Endothelial cell of umbilical vein (primary cell): ENCODE measurements around the gene NLRP5. TPM values are rescaled to one million over a fixed set of nuclear protein-coding genes. Genes with fewer than 3 reads are reported as not detected.

Experiments used
- BruUV-seq: library from RNA; stranded (reverse); fragments of 400-500 nt; replicated peaks from 2 replicates; lab custom pipeline; 2021; lab: Mats Ljungman, UMichigan
- CTCF ChIA-PET: fragments of 300-600, 350-600 bp; sonication (Branson Sonifier 250); formaldehyde crosslinking; loops from one replicate; lab custom pipeline; 2021; ENCODE audit warnings: antibody characterized with exemption, inconsistent platforms; lab: Charles Lee
- POLR2A ChIA-PET: fragments of 300-600, 350-600 bp; sonication (Branson Sonifier 250); formaldehyde crosslinking; loops from one replicate; lab custom pipeline; 2021; ENCODE audit warnings: antibody characterized with exemption, inconsistent platforms; lab: Charles Lee
- DNase-seq: peaks from one replicate; pipeline ENCODE4 v3.0.0-alpha.2; 2011; ENCODE audit warnings: low read depth, low spot score
- FAIRE-seq: peaks from 2 replicates; lab custom pipeline; 2011; peaks lifted over from hg19 to GRCh38; lab: Jason Lieb, UNC
- H2AFZ ChIP-seq: 2 replicates; pipeline ENCODE4 v1.6.0; 2012; ENCODE audit warnings: low read depth, low read length, control low read depth, inconsistent platforms
- H3K27ac ChIP-seq: 2 replicates; pipeline ENCODE4 v1.5.1; 2011; ENCODE audit warnings: low read depth, mild to moderate bottlenecking, control low read depth, low read length, moderate library complexity; ENCODE audit not compliant: insufficient read depth
- H3K27me3 ChIP-seq, 2 experiments: 2 replicates each; pipeline versions ENCODE4 v1.6.0 to v1.6.1; 2011; ENCODE audit warnings: low read length in 2 of 2, mixed read lengths in 1 of 2; ENCODE audit not compliant: control insufficient read depth in 2 of 2, insufficient read depth in 2 of 2
- H3K36me3 ChIP-seq, 2 experiments: 2 replicates in 1 of 2; 3 replicates in 1 of 2; pipeline ENCODE4 v1.5.1; 2011; ENCODE audit warnings: low read length in 2 of 2, mild to moderate bottlenecking in 1 of 2, moderate library complexity in 1 of 2; ENCODE audit not compliant: control insufficient read depth in 2 of 2, insufficient read depth in 2 of 2; ENCODE audit errors: extremely low read depth in 1 of 2
- H3K4me1 ChIP-seq: 3 replicates; pipeline ENCODE4 v1.5.1; 2011; ENCODE audit warnings: mild to moderate bottlenecking, low read length; ENCODE audit not compliant: control insufficient read depth, insufficient read depth; ENCODE audit errors: extremely low read depth
- H3K4me2 ChIP-seq: 2 replicates; pipeline ENCODE4 v1.6.1; 2011; ENCODE audit warnings: low read length, control low read depth, mixed read lengths; ENCODE audit not compliant: insufficient read depth
- H3K4me3 ChIP-seq, 3 experiments: fragments of 200-600 bp in 1 of 3; sonication (generic), shearing (Covaris generic) in 1 of 3; replicated peaks in 1 of 3; 2 replicates each; pipeline ENCODE4 v1.5.1; 2011 to 2016; ENCODE audit warnings: control low read depth in 3 of 3, low read length in 3 of 3, mild to moderate bottlenecking in 2 of 3, inconsistent platforms in 1 of 3, low read depth in 1 of 3, moderate library complexity in 1 of 3; ENCODE audit not compliant: insufficient read depth in 1 of 3
- H3K79me2 ChIP-seq: 2 replicates; pipeline ENCODE4 v1.6.0; 2012; ENCODE audit warnings: low read length, inconsistent platforms; ENCODE audit not compliant: control insufficient read depth, insufficient read depth
- H3K9ac ChIP-seq: replicated peaks from 2 replicates; pipeline ENCODE3; 2011; ENCODE audit warnings: low read length, control low read depth; ENCODE audit not compliant: insufficient read depth; ENCODE audit errors: extremely low read depth
- H3K9me1 ChIP-seq: replicated peaks from 3 replicates; pipeline ENCODE4 v1.6.0; 2011; ENCODE audit warnings: mild to moderate bottlenecking, low read length; ENCODE audit not compliant: control insufficient read depth, insufficient read depth; ENCODE audit errors: extremely low read depth
- H3K9me3 ChIP-seq: replicated peaks from 2 replicates; pipeline ENCODE4 v1.5.1; 2012; ENCODE audit warnings: low read length, inconsistent platforms; ENCODE audit not compliant: control insufficient read depth, insufficient read depth
- H4K20me1 ChIP-seq: replicated peaks from 2 replicates; pipeline ENCODE3; 2011; ENCODE audit warnings: mild to moderate bottlenecking, low read length; ENCODE audit not compliant: control insufficient read depth, insufficient read depth; ENCODE audit errors: extremely low read depth
- EZH2 ChIP-seq: IDR thresholded peaks from 2 replicates; pipeline ENCODE4 v1.6.1; 2012; ENCODE audit warnings: borderline replicate concordance, low read depth, mild to moderate bottlenecking, moderate library complexity, low read length, inconsistent platforms; ENCODE audit not compliant: severe bottlenecking
- FOS ChIP-seq: IDR thresholded peaks from 2 replicates; pipeline ENCODE4 v1.6.1; 2011; ENCODE audit warnings: mild to moderate bottlenecking, low read length, moderate library complexity, borderline replicate concordance; ENCODE audit not compliant: insufficient read depth
- GATA2 ChIP-seq: IDR thresholded peaks from 2 replicates; pipeline ENCODE4 v1.7.0; 2011; ENCODE audit warnings: low read depth, mild to moderate bottlenecking, moderate library complexity, mixed read lengths, low read length; ENCODE audit not compliant: insufficient read length, insufficient read depth
- JUN ChIP-seq: IDR thresholded peaks from 2 replicates; pipeline ENCODE4 v1.6.1; 2011; ENCODE audit warnings: borderline replicate concordance, low read depth; ENCODE audit not compliant: insufficient read length, insufficient read depth
- MYC ChIP-seq: IDR thresholded peaks from one replicate; pipeline ENCODE4 v1.6.1; 2011; ENCODE audit warnings: mild to moderate bottlenecking, low read depth, low read length
- POLR2A ChIP-seq: IDR thresholded peaks from 2 replicates; pipeline ENCODE4 v1.6.1; 2012; ENCODE audit warnings: low read depth, mild to moderate bottlenecking, control low read depth, low read length
- POLR2AphosphoS5 ChIP-seq: IDR thresholded peaks from 2 replicates; pipeline ENCODE4 v1.6.1; 2012; ENCODE audit warnings: low read depth, mild to moderate bottlenecking, control low read depth, low read length, moderate library complexity; ENCODE audit not compliant: insufficient read depth
- dilution Hi-C: fragments of 300-500 bp; cut with MboI; formaldehyde crosslinking; loops from one replicate; pipeline ENCODE4 v1.15.0; 2019; ENCODE audit warnings: low sequenced_read_pairs; ENCODE audit not compliant: extremely low pct_ligation_motif_present
- intact Hi-C: fragments of 100-400 bp; cut with micrococcal nuclease; formaldehyde crosslinking; loops from one replicate; pipeline ENCODE4 v1.10.0; 2022
- polyA plus RNA-seq, 4 experiments: library from polyadenylated mRNA; depleted of rRNA in 3 of 4; stranded (reverse) in 3 of 4; unstranded in 1 of 4; fragments of >200 nt; gene quantifications; 2 replicates each; pipeline versions ENCODE4 v1.2.1 to v1.2.3, GENCODE V29; 2011 to 2012; ENCODE audit warnings: missing spikeins in 1 of 4
- total RNA-seq: library from RNA; stranded (reverse); gene quantifications from 2 replicates; pipeline ENCODE4 v1.2.3, GENCODE V29; 2021
- TF ChIP-seq, protein P1 (sequence below), 2 donors: IDR thresholded peaks; 1 replicate in 1 of 2; 2 replicates in 1 of 2; pipeline ENCODE4 v1.5.1; 2011; ENCODE audit warnings: low read length in 2 of 2, mild to moderate bottlenecking in 2 of 2, moderate library complexity in 2 of 2, control low read depth in 1 of 2, inconsistent platforms in 1 of 2, low read depth in 1 of 2; ENCODE audit not compliant: insufficient read depth in 1 of 2; ENCODE audit errors: extremely low read depth in 1 of 2
- TF ChIP-seq, protein P2 (sequence below): IDR thresholded peaks from 2 replicates; pipeline ENCODE4 v1.6.1; 2011; ENCODE audit not compliant: insufficient read depth, insufficient read length

Gene NLRP5
- total and polyA plus RNA-seq, 2 donors (not counting 3 experiments of a cell fraction or from before 2014, with no cell fraction given), result not detected

DNA sequence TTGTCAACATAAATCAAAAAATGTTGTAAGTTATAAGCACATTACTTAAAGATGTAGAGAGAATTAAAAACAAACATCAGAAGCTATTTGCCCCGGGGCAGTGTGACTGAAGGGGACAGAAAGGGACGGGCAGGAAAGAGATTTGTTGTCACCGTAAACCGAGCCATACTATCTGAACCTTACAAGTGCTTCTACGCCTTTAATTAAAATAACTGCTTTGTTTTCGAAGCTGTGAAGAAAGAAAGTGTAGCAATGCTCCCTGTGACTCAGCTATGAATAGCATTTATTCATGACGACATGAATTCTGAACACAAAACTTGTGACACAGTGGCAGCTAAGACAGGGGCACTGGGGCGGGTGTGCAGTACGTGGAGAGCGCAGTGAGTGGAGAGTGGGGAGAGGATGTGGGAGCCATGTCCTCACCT is 104.5 kb downstream of the NLRP5 start:
- dilution Hi-C loops, result no loop called here

More for the DNA sequence above, 104.5 kb downstream of the NLRP5 start:
- no peaks in the 10 kb centered on the region for H4K20me1 ChIP-seq
- intact Hi-C loops, result no loop called here
- H3K4me3 ChIP-seq, result no peak overlapping the region
- no TSS peak for BruUV-seq
- no peak overlapping the region for H3K27ac ChIP-seq
- peaks cover 24% of the 10 kb centered on the region for H3K79me2 ChIP-seq
- no peaks in the 10 kb centered on the region for H3K9me3 ChIP-seq
- H3K4me1 ChIP-seq, result no peaks in the 10 kb centered on the region
- POLR2A ChIA-PET, result no interaction called here
- H3K36me3 ChIP-seq, result peaks cover 0 to 6% of the 10 kb centered on the region in 2 experiments
- DNase-seq (no peak), FAIRE-seq (no peak)
- no peaks in the 10 kb centered on the region for H3K27me3 ChIP-seq
- H3K9ac ChIP-seq, result no peak overlapping the region
- TF ChIP-seq MYC (no peak), POLR2AphosphoS5 (no peak), GATA2 (no peak), POLR2A (no peak), JUN (no peak), FOS (no peak), EZH2 (no peak)
- TF ChIP-seq, protein P1, sequence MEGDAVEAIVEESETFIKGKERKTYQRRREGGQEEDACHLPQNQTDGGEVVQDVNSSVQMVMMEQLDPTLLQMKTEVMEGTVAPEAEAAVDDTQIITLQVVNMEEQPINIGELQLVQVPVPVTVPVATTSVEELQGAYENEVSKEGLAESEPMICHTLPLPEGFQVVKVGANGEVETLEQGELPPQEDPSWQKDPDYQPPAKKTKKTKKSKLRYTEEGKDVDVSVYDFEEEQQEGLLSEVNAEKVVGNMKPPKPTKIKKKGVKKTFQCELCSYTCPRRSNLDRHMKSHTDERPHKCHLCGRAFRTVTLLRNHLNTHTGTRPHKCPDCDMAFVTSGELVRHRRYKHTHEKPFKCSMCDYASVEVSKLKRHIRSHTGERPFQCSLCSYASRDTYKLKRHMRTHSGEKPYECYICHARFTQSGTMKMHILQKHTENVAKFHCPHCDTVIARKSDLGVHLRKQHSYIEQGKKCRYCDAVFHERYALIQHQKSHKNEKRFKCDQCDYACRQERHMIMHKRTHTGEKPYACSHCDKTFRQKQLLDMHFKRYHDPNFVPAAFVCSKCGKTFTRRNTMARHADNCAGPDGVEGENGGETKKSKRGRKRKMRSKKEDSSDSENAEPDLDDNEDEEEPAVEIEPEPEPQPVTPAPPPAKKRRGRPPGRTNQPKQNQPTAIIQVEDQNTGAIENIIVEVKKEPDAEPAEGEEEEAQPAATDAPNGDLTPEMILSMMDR (IDR thresholded peaks at IDR 0.05; ENCODE audit: extremely low read depth in 1 of 2, insufficient read depth in 1 of 2, low read depth in 1 of 2, low read length in 2 of 2), result no peak
- TF ChIP-seq, protein P2, sequence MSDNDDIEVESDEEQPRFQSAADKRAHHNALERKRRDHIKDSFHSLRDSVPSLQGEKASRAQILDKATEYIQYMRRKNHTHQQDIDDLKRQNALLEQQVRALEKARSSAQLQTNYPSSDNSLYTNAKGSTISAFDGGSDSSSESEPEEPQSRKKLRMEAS, result no peak
- H2AFZ ChIP-seq, result no peak overlapping the region
- CTCF ChIA-PET, result interaction anchor here (0.8 to 2.1 kb wide), 8 partner anchors 9 to 242 kb away, joined by 3 to 8 read pairs (median 4); no protein-coding TSS in a partner anchor
- H3K4me2 ChIP-seq, result no peak overlapping the region
- H3K9me1 ChIP-seq, result no peaks in the 10 kb centered on the region
